ENCODE measurements around the gene GNG8.

GNG8 gene

DNA sequence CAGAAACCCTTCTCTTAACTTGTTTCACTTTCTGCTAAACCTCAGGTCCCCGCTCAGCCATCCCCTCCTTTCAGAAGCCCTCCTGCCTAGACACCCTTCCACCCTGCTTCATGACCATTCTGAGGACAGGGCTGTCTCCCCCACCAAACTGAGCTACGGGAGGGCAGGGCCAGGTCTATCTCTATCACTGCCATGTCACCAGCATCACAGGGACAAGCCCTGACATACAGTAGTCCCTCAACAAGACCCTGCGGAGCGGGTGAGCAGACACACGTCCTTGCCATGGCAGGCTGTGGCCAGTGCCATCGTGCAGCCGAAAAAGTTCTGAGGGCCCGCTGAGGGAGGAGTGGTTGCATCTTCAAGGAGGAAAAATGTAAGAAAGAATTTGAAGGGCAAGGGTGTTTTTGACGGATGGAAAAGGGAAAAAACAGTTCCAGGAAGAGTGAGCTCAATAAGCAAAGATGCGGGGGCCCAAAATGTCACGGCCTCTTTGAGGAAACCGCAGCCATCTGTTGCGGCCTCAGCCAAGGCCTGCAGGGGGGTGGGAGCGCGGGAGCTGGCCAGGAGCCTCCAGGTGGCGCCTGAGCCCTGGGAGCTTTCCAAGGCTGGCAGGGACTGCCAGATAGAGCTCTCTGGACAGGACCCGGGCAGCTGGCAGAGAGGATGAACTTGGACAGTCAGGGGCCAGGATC, 19.2 kb downstream of the GNG8 start:
- no peak for DNase-seq

DNA sequence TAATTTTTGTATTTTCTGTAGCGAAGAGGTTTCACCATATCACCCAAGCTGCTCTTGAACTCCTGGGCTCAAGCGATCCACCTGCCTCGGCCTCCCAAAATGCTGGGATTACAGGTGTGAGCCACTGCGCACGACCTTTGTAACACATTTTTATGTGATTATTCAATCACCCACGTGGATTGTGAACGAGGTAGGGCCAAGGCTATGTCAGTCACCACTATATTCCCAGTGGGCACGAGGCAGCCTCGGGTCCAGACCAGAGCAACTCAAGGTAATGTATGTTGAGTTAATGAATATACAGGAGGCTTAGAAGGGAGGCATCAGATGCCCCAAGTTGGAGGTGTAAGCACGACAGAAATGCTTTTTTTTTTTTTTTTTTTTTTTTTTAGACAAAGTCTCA, 20.0 kb downstream of the GNG8 start:
- no peak for DNase-seq

- no peak for DNase-seq
Observed at GRCh38 chr19:46614114-46614722, 21.8 kb downstream of the GNG8 start.

GRCh38 chr19:46613525-46613924, 22.5 kb downstream of the GNG8 start:
- DNase-seq: no peak

- no peak for DNase-seq
Observed at GRCh38 chr19:46611776-46612175, 24.2 kb downstream of the GNG8 start.

- DNase-seq: no peak
Observed at GRCh38 chr19:46610851-46611770, 24.9 kb downstream of the GNG8 start.

GRCh38 chr19:46610413-46610775, 25.6 kb downstream of the GNG8 start:
- DNase-seq: no peak

DNA sequence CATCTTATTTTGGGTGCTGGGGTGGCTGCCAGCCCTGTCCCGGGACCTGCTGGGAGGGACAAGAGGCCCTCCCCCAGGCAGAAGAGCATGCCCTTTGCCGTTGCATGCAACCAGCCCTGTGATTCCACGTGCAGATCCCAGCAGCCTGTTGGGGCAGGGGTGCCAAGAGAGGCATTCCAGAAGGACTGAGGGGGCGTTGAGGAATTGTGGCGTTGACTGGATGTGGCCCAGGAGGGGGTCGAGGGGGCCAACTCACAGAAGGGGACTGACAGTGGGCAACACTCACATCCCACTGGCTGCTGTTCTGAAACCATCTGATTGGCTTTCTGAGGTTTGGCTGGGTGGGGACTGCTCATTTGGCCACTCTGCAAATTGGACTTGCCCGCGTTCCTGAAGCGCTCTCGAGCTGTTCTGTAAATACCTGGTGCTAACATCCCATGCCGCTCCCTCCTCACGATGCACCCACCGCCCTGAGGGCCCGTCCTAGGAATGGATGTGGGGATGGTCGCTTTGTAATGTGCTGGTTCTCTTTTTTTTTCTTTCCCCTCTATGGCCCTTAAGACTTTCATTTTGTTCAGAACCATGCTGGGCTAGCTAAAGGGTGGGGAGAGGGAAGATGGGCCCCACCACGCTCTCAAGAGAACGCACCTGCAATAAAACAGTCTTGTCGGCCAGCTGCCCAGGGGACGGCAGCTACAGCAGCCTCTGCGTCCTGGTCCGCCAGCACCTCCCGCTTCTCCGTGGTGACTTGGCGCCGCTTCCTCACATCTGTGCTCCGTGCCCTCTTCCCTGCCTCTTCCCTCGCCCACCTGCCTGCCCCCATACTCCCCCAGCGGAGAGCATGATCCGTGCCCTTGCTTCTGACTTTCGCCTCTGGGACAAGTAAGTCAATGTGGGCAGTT, 26.2 kb downstream of the GNG8 start:
- no peak for DNase-seq

- DNase-seq: no peak
Observed at GRCh38 chr19:46608581-46609345, 27.2 kb downstream of the GNG8 start.

- DNase-seq: no peak
Observed at GRCh38 chr19:46608178-46608577, 27.8 kb downstream of the GNG8 start.

- no peak for DNase-seq
Observed at GRCh38 chr19:46607448-46607841, 28.6 kb downstream of the GNG8 start.

DNA sequence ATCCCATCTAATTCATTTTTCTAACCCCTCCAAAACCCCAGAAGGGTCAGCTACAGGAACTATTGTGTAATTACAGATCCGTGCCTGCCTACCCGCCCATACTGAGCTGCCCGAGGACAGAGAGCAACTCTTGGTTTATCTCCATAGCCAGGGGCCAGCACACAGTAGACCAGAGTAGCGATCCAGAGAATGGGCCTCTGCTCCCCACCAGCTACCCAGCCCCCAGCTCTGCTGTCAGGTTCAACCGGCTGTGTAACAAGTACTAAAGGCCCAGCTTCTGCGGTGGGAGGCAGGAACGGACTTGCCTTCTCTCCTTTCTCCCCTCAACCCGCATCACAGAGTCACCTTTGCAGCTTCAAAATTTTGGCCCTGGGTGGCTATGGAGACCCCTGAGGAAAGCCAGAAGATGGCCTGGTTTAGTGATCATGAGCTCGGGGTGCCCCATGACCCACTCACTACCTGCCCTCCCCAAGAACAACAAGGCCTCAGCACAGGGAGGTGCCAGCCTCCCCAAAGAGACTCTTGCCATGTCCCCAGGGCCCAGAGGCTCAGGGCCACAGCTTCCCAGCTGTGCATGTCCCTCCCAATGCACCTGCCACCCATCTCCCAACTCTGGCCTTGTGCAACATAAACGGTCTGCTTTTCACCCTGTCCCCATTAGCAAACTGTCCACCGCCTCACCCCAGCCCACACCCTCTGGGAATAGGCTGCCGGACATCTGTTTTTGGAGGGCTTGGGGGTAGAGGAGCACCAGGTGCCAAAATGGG, 29.1 kb downstream of the GNG8 start:
- no peak for DNase-seq

DNA sequence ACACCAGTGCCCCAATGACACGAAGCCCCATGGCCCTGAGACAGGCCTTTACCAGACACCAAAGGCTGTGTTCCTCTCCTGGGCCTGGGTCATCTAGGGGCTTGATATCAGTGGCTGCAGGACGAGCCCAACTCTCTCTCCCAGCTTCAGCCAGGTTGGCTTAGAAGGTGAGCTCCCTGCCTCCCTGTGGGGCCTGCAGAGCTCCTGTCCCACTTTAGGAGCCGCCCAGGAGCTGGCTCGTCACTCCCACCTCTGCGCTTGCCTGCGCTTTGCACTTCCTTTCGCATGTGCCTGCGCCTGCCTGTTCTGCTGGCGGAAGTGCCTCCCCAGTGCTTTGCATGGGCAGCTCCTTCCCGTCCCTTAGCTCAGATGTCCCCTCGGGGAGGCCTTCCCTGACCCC, 30.0 kb downstream of the GNG8 start:
- DNase-seq: no peak

DNA sequence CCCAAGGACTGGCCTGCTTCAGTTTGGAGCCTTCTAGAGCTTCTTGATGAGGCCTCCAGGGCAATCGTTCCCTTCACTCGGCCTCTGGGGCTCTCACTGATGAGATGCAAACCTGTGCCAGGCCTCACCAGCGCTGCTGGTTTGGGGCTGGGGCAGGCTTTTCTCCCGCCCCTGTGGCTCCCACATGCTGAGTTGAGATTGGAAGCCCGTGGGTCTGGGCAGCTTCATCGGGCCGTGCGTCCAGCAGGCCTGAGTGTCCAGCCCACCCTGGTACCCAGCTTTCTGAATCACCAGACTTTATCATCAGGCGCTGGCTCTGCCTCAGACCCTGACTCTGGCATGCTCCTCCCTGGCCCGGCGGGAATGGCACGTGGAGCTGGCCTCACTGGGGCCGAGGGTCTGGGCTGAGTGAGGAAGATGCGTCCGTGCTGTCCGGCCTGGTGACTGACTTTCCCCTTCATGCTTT, 30.6 kb downstream of the GNG8 start:
- DNase-seq: no peak

GRCh38 chr19:46604781-46605355, 31.1 kb downstream of the GNG8 start:
- no peak for DNase-seq

DNA sequence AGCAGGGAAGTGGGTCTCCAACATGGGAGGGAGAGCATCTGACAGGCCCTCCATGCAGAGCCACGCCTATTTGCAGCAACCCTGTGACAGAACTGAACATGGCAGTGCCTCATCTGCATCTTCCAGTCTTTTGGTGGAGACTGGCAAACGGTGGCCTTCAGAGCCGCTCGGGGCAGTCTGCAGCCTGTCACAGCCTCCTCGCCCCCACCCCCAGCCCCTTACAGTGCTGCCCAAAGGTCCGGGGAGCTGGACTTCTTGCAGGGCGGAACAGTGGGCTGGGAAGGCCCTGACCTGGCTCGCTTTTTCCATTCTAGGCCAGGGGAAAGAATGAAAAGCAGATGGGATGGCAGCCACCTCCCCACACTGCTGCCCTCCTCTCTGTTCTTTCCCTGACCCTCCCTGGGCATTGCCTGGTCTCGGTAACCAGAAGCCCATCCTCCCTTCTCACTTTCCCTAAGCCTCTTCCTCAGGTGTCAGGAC, 32.2 kb downstream of the GNG8 start:
- no peak for DNase-seq

GRCh38 chr19:46603195-46603637, 32.8 kb downstream of the GNG8 start:
- no peak for DNase-seq

DNA sequence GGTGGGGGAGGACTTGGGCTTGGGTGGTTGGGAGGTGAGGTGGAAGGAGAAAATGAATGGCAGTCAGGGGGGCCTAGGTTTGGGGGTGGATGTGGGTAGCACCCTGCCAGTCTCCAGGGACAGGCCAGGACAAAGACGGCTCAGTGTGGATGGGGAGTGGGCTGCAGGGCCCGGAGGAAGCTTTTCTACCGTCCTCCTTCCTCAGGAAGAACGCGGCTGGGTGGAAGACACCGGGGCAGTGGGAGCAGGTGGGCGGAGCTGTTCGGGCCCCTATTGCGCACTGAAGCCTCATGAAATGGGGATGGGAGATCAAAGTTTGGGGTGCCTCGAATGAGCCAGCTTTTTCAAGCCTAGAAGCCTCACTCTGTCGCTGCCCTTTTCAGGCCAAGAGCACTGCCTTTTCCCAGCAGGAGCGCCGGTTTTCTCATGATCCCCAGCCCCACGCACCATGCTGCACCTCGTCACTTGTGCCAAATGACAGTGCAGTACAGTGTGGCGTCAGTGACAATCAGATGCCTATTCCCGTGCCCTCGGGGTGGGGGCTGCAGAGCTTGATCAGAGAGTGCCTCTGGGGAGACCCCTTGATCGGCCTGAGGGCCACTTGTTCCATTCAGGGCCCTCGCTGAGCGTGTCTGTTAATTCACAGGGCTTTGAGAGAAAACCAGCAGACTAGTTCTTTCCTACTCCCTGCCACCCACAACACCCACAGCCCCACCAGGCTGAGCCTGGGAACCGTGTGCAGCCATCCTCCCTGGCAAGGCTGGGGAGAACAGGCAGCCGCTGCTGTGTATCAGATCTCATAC, 33.4 kb downstream of the GNG8 start:
- no peak for DNase-seq

Measured in cortex of kidney (tissue), 1 donor.